GM19438 (cell line): ENCODE measurements around the gene MERTK.
A peak's percentile ranks its signal among the peaks of the same experiment; 100 is the strongest.
"Not testable (repeated sequence)": the region's sequence is repeated elsewhere in the genome, so short reads cannot be mapped to it uniquely, and the experiment has no call there.

ENCODE experiments used
- ATAC-seq: cut with Tn5 transposase; IDR thresholded peaks from one replicate; pipeline ENCODE4 v1.9.1; 2021; ENCODE audit warnings: low read depth; ENCODE audit not compliant: unreplicated experiment

MERTK gene

GRCh38 chr2:111897924-111898702 lies at the start of gene MERTK:
Gene MERTK (plus strand): TSS chr2:111898607. CDS start chr2:111898736, 129 bp downstream.
- ATAC-seq = peak; percentile 65

DNA sequence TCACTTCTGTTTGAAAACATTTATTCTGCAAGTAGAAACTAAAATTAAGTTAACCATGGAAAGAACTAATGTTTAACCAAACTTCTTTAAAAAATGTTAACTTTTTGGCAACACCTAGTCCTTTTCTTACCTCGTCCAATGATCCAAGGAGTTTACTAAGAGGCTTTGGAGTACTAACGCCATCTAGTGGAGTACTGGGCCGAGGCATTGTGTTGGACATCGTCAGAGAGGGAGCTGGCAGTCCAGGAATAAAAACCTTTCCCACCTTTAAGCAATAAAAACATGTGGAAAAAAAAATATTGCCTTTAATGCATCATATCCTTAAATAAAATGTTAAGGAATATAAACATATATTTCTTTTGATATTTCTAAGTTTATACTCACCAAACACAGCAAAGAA lies 47.8 kb upstream of the MERTK start:
- not testable (repeated sequence) for ATAC-seq

GRCh38 chr2:111852544-111852943 lies 45.9 kb upstream of the MERTK start:
- not testable (repeated sequence) for ATAC-seq

- ATAC-seq = not testable (repeated sequence)
Measured at GRCh38 chr2:111860005-111860404, 38.4 kb upstream of the MERTK start.

GRCh38 chr2:111865124-111865523 lies 33.3 kb upstream of the MERTK start:
- ATAC-seq = not testable (repeated sequence)

DNA sequence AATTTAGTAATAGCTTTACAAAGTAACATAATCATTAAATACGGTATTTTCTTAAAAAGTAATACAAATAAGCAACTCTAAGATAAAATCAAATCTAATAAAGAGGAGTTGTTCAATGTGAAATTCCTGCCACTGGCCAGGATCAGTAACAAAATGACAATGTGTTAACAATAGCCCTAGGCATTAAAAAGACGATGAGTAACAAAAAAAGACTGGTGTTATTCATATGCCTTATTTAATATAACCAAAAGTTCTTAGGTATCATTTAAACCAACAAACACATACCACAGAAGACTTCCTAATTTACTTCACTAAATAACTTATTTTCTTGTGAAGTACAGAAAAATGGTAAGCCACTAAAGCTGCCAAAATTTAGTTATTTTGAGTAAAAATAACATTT lies 25.6 kb upstream of the MERTK start:
- ATAC-seq = not testable (repeated sequence)

GRCh38 chr2:111883661-111884591 lies 14.5 kb upstream of the MERTK start, which contains the start of gene ANAPC1:
Gene ANAPC1 (minus strand): TSS chr2:111884193. CDS start chr2:111880825, 3,368 bp downstream.
- ATAC-seq = peak; percentile 84

- ATAC-seq = peak; percentile 1
Measured at GRCh38 chr2:111884592-111884964, 13.8 kb upstream of the MERTK start.

GRCh38 chr2:111896024-111896423 lies 2.4 kb upstream of the MERTK start:
- ATAC-seq = no peak

DNA sequence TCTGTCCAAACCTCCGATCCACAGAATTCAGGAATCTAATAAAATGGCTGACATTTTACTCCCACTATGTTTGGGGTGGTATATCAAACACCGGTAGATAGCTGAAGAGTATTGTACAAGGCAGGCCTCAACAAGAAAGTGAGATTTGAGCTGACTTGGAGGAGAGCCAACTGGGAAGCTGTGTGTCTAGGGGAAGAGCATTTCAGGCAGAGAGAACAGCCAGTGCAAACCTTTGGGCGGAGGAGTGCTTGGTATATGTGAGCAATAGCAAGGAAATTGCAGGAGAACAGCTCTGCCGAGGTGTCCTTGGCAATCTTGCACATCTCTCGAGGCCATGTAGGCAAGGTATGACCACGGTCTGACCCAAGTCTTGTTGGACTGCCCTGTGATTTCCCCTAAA lies 1.8 kb upstream of the MERTK start:
- no peak for ATAC-seq

GRCh38 chr2:111897630-111897923 lies 830 bp upstream of the MERTK start:
- no peak for ATAC-seq

DNA sequence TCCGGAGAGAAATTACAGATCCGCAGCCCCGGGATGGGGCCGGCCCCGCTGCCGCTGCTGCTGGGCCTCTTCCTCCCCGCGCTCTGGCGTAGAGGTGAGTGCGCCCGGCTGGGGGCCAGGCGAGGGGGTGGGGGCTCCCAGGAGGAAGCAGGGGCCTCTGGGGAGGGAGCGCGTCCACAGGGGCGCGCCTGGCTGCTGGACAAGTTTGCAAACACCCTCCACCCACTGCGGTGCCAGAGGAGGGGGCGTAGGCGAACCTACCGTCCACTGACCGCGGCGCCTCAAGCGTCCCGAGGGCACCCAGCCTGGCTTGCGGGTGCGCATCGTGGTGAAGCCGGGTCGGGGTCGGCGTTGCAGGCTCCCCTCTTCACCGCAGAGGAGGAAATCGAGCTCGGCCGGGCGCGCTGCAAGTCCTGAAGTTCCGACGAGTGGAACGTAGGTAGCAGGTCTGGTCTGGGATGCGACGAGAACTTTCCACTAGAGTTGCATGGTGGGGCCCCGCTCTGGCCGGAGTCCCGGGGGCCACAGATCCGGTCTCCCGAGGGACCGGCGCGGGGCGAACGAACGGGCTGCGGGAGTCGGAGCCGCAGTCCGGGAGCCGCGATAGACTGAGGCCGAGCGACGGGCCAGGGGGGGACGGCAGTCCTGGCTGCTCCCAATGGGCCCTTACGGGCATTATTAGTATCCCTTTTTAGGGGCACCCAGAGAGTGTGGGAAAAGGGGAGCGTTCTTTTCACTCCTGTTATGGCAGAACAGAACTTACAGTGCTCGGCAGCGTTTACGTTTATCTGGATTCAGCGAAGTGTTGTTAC lies 502 bp downstream of the MERTK start:
- no peak for ATAC-seq

DNA sequence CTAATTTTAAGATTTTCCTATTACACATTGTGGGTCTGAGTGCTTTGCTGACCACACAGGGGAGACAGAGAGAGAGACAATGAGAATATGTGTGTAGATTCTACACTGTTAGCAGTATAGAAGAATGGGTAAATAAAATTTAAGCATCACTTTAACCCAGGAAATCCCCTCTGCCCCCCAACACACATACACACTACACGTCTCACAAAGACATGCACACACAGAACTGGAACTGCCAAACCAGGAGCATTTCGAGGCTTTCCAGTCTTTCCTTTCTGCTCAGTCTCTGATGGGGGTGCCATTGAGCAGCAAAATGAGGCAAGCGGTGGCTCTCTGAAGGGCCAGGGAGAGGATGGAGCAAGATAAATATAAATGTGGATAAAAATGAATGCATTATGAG lies 2.5 kb downstream of the MERTK start:
- ATAC-seq = no peak

- no peak for ATAC-seq
Measured at GRCh38 chr2:111903516-111903915, 5.1 kb downstream of the MERTK start.

GRCh38 chr2:111903930-111904439 lies 5.6 kb downstream of the MERTK start:
- no peak for ATAC-seq

DNA sequence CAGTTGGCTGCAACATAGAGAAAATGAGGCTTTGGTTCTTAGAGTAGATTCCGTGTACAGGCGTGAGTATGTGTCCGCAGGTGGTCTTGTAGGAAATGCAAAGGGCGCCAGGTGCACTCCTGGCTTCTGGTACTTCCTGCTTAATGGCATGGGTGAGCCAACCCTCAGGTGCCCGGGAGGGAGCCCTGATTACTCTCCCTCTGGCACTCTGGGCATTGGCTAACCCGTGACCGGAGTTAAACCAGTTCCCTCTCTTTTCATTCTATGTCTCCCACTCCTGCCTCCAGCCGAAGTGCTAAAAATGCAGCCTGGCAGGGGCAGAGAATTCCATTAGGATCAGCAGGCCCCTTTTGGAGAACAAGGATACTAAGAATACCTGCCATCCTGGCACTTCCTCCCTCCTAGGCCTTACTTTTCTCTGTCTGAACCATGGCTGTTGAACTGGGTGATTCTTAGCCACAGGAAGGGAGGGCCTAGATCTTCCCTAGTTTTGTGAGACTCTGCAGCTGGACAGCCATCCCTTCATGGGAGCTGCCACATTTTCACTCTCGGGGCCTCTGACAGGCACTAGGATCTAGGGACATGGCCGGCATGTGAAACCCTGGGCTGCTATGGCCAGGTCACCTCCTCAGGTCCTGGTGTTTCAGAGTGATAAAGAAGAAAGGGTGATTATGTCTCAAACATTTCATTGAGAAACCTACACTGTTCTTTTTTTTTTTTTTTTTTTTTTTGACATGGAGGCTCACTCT lies 6.5 kb downstream of the MERTK start:
- ATAC-seq = no peak

- not testable (repeated sequence) for ATAC-seq
Measured at GRCh38 chr2:111905475-111905869, 7.1 kb downstream of the MERTK start.

DNA sequence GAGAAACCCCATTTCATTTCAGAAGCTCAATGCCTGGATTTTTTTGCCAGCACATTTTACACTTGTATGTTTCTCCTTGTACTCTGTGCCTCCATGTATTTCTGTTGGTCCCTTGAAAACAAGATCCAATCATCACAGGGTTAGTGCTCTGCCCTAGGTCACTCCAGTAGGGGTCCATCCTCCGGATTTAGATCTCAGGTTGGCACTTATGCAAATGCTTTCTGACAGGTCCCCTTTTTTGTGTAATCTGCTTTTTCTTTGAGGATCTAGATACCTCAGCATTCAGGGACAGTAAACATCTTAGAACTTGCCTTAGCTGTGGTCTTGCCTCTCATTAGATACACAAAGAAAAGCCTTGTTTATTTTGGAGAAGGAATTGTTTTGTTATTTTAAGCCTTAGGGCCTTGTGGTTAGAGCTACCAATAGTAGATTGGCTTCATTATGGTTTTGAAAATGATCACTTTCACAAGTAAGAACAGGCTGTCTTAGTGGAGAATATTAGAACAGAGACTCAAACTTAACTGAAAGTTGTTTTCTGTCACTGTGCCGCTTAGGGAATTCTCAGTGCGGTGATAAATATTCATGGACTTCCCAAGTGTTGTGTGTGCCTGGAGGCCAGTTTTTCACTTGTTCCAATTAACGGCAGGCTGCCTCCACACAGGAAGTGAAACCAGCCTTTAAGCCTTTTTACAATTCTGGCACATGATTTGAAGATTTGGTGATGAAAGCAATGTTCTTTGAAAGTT lies 7.8 kb downstream of the MERTK start:
- ATAC-seq = no peak

GRCh38 chr2:111908578-111908977 lies 10.2 kb downstream of the MERTK start:
- no peak for ATAC-seq
